ENCODE data around the gene CRABP1. TPM values are rescaled to one million over a fixed set of nuclear protein-coding genes. Genes with fewer than 3 reads are reported as not detected.

The CRABP1 gene
- total RNA-seq, 1 donor = not detected

GRCh38 chr15:78361771-78362506, 21.8 kb downstream of the CRABP1 start:
- DNase-seq (ENCODE audit: low read depth) = no peak
- H3K4me3 ChIP-seq (ENCODE audit: low read depth, low read length) = no peak overlapping the region
- TF ChIP-seq CTCF (IDR thresholded peaks at IDR 0.05; ENCODE audit: insufficient read depth, low read length) = no peak

GRCh38 chr15:78362716-78363380, 22.7 kb downstream of the CRABP1 start:
- no peak overlapping the region for H3K4me3 ChIP-seq (ENCODE audit: low read depth, low read length)
- DNase-seq (ENCODE audit: low read depth) = no peak
- TF ChIP-seq CTCF (IDR thresholded peaks at IDR 0.05; ENCODE audit: insufficient read depth, low read length) = no peak

GRCh38 chr15:78363381-78363734, 23.2 kb downstream of the CRABP1 start:
- no peak for DNase-seq (ENCODE audit: low read depth)
- no peak for TF ChIP-seq CTCF (IDR thresholded peaks at IDR 0.05; ENCODE audit: insufficient read depth, low read length)
- H3K4me3 ChIP-seq (ENCODE audit: low read depth, low read length) = no peak overlapping the region

- TF ChIP-seq CTCF (IDR thresholded peaks at IDR 0.05; ENCODE audit: insufficient read depth, low read length) = no peak
- H3K4me3 ChIP-seq (ENCODE audit: low read depth, low read length) = no peak overlapping the region
- DNase-seq (ENCODE audit: low read depth) = peak; percentile 19
These were observed 24.1 kb downstream of the CRABP1 start for GRCh38 chr15:78364233-78364632.

- no peak for TF ChIP-seq CTCF (IDR thresholded peaks at IDR 0.05; ENCODE audit: insufficient read depth, low read length)
- no peak overlapping the region for H3K4me3 ChIP-seq (ENCODE audit: low read depth, low read length)
- DNase-seq (ENCODE audit: low read depth) = no peak
These were observed 25.8 kb downstream of the CRABP1 start for GRCh38 chr15:78365917-78366316.

- no peak for DNase-seq (ENCODE audit: low read depth)
- H3K4me3 ChIP-seq (ENCODE audit: low read depth, low read length) = no peak overlapping the region
- no peak for TF ChIP-seq CTCF (IDR thresholded peaks at IDR 0.05; ENCODE audit: insufficient read depth, low read length)
These were observed 26.2 kb downstream of the CRABP1 start for GRCh38 chr15:78366342-78366741.
